Progenitor cell of endocrine pancreas (in vitro differentiated cells): Measurements from ENCODE around the gene SOWAHB. TPM values are rescaled to one million over a fixed set of nuclear protein-coding genes. Genes with fewer than 3 reads are reported as not detected.

Experiments
- DNase-seq: peaks from one replicate; pipeline ENCODE4 v3.0.0; 2021; ENCODE audit warnings: low spot score; ENCODE audit not compliant: unreplicated experiment
- H3K27ac Mint-ChIP-seq: 2 replicates; pipeline ENCODE4 v1.8.0; 2021; ENCODE audit warnings: mild to moderate bottlenecking, moderate library complexity, mixed read lengths
- H3K27me3 Mint-ChIP-seq: 2 replicates; pipeline ENCODE4 v1.8.0; 2021; ENCODE audit warnings: mixed read lengths
- H3K36me3 Mint-ChIP-seq: 2 replicates; pipeline ENCODE4 v1.8.0; 2022; ENCODE audit warnings: mixed read lengths; ENCODE audit not compliant: insufficient read depth
- H3K4me1 Mint-ChIP-seq: 2 replicates; pipeline ENCODE4 v1.8.0; 2021; ENCODE audit warnings: low read depth, mixed read lengths
- H3K4me3 Mint-ChIP-seq: 2 replicates; pipeline ENCODE4 v1.8.0; 2021; ENCODE audit warnings: low read depth, mild to moderate bottlenecking, moderate library complexity, mixed read lengths
- H3K9me3 Mint-ChIP-seq: 2 replicates; pipeline ENCODE4 v1.8.0; 2021; ENCODE audit warnings: low read depth, mixed read lengths
- total RNA-seq: library from RNA; stranded (reverse); gene quantifications from 2 replicates; pipeline ENCODE4 v1.2.1, GENCODE V29; 2021
- TF ChIP-seq, protein P1 (sequence below): fragments of 200-600 bp; sonication (generic); IDR thresholded peaks from one replicate; pipeline ENCODE4 v1.5.0; 2021; ENCODE audit warnings: antibody characterized with exemption, mild to moderate bottlenecking; ENCODE audit not compliant: unreplicated experiment

Gene SOWAHB
- total RNA-seq, 1 donor from 2014 or later, result 4.3 TPM

- no peaks in the 10 kb centered on the region for H3K27me3 Mint-ChIP-seq
- H3K4me3 Mint-ChIP-seq, result no peak overlapping the region
- peaks cover 20% of the 10 kb centered on the region for H3K4me1 Mint-ChIP-seq
- TF ChIP-seq, protein P1, sequence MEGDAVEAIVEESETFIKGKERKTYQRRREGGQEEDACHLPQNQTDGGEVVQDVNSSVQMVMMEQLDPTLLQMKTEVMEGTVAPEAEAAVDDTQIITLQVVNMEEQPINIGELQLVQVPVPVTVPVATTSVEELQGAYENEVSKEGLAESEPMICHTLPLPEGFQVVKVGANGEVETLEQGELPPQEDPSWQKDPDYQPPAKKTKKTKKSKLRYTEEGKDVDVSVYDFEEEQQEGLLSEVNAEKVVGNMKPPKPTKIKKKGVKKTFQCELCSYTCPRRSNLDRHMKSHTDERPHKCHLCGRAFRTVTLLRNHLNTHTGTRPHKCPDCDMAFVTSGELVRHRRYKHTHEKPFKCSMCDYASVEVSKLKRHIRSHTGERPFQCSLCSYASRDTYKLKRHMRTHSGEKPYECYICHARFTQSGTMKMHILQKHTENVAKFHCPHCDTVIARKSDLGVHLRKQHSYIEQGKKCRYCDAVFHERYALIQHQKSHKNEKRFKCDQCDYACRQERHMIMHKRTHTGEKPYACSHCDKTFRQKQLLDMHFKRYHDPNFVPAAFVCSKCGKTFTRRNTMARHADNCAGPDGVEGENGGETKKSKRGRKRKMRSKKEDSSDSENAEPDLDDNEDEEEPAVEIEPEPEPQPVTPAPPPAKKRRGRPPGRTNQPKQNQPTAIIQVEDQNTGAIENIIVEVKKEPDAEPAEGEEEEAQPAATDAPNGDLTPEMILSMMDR, result no peak
- no peaks in the 10 kb centered on the region for H3K9me3 Mint-ChIP-seq
- no peak overlapping the region for H3K27ac Mint-ChIP-seq
- DNase-seq, result no peak
- H3K36me3 Mint-ChIP-seq, result no peaks in the 10 kb centered on the region
These were observed 31.3 kb downstream of the SOWAHB start for GRCh38 chr4:76866641-76867040.

GRCh38 chr4:76858319-76858718, 39.6 kb downstream of the SOWAHB start:
- H3K27ac Mint-ChIP-seq, result peak overlapping the region; percentile 94

GRCh38 chr4:76857074-76857409, 40.9 kb downstream of the SOWAHB start:
- Mint-ChIP-seq H3K27ac (peak overlapping the region; percentile 91), H3K9me3 (peaks cover 3% of the 10 kb centered on the region), H3K4me3 (no peak overlapping the region)

More at GRCh38 chr4:76858319-76858718, 39.6 kb downstream of the SOWAHB start:
- TF ChIP-seq, protein P1, result no peak
- Mint-ChIP-seq H3K9me3 (peaks cover 3% of the 10 kb centered on the region), H3K36me3 (no peaks in the 10 kb centered on the region), H3K27me3 (no peaks in the 10 kb centered on the region), H3K4me1 (peaks cover 45% of the 10 kb centered on the region), H3K4me3 (peak overlapping the region; percentile 20)
- no peak for DNase-seq

DNA sequence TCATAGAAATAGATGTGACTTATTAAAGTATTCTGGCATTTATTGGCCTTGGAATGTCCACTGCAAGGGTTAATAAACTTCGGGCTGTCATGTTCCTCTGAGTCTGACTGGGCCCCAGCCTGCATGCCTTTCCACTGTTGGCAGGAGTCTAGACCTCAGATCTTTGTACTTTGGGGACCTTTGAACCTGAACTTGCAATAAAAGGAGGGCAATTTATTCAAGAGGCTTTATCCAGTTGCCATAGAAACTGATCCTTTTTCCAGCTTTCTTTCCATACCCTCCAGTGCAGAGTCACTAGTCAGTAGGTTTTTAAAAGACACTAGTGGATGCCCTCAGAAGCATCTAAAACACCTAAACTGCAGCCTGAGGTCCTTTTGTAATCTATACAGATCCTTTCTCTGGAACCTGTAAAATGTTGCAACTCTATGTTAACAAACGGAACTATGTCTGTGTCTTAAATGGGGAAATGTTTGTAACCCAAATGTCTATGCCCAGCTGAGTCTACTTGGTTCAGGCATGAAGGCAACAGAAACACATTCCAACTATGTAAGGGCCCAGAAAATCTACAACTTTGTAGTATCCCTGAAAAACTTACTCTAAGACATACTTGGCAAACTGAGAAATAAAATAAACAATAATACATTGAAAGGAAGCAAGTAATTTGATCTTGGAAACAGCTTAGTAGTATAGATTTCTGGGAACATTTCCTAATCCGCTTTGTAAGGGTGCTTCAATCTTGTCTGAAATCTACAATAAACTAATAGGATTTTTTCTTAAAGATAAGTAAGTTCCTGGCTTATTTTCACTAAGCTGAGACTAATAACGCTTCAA, 41.5 kb downstream of the SOWAHB start:
- TF ChIP-seq, protein P1, result no peak
- Mint-ChIP-seq H3K4me3 (peak overlapping the region; percentile 44), H3K27me3 (no peaks in the 10 kb centered on the region), H3K4me1 (peaks cover 55% of the 10 kb centered on the region), H3K27ac (peak overlapping the region; percentile 91), H3K36me3 (no peaks in the 10 kb centered on the region), H3K9me3 (peaks cover 3% of the 10 kb centered on the region)
- DNase-seq, result no peak

More at GRCh38 chr4:76857074-76857409, 40.9 kb downstream of the SOWAHB start:
- no peak for DNase-seq
- TF ChIP-seq, protein P1, result no peak
- no peaks in the 10 kb centered on the region for H3K27me3 Mint-ChIP-seq
- H3K4me1 Mint-ChIP-seq, result peaks cover 51% of the 10 kb centered on the region
- no peaks in the 10 kb centered on the region for H3K36me3 Mint-ChIP-seq

DNA sequence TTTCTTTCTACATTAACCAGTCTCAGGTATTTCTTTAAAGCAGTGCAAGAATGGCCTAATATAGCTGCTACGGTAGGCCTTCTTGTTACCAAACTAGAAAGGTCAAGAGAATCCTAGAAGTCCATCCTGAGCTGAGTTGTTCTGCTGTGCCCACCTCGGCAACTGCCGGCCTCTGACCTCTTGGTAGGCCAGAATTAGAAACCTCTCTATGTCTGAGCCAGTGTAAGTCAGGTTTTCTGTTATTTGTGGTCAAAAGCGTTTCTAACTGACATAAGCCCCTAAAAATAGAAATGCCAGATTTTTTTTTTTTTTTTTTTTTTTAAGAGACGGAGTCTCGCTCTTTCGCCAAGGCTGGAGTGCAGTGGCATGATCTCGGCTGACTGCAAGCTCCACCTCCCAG, 43.1 kb downstream of the SOWAHB start:
- Mint-ChIP-seq H3K4me1 (peaks cover 56% of the 10 kb centered on the region), H3K9me3 (peaks cover 1% of the 10 kb centered on the region), H3K4me3 (no peak overlapping the region)

More for the DNA sequence above, 43.1 kb downstream of the SOWAHB start:
- no peak for DNase-seq
- TF ChIP-seq, protein P1, result no peak
- no peaks in the 10 kb centered on the region for H3K27me3 Mint-ChIP-seq
- no peak overlapping the region for H3K27ac Mint-ChIP-seq
- H3K36me3 Mint-ChIP-seq, result no peaks in the 10 kb centered on the region
